Muscle layer of duodenum (tissue), 2 donors: ENCODE results near the gene TP73.

Source experiments
- H3K27ac ChIP-seq: one replicate; pipeline ENCODE4 v1.7.0; 2013; ENCODE audit warnings: mild to moderate bottlenecking, low read length
- H3K27me3 ChIP-seq: one replicate; pipeline ENCODE4 v1.7.0; 2013; ENCODE audit warnings: low read depth, mild to moderate bottlenecking, control low read depth, low read length
- H3K36me3 ChIP-seq, 2 donors: one replicate each; pipeline ENCODE4 v1.7.0; 2013; ENCODE audit warnings: low read length in 2 of 2, control low read depth in 1 of 2, mild to moderate bottlenecking in 1 of 2; ENCODE audit not compliant: insufficient read depth in 2 of 2, control insufficient read depth in 1 of 2
- H3K4me1 ChIP-seq, 2 donors: one replicate each; pipeline ENCODE4 v1.7.0; 2013; ENCODE audit warnings: low read length in 2 of 2, mild to moderate bottlenecking in 2 of 2, control low read depth in 1 of 2, moderate library complexity in 1 of 2; ENCODE audit not compliant: insufficient read depth in 2 of 2, control insufficient read depth in 1 of 2
- H3K4me3 ChIP-seq, 2 donors: one replicate each; pipeline ENCODE4 v1.7.0; 2013; ENCODE audit warnings: low read length in 2 of 2, low read depth in 1 of 2, mild to moderate bottlenecking in 1 of 2
- H3K9me3 ChIP-seq, 2 donors: one replicate each; pipeline ENCODE4 v1.7.0; 2013; ENCODE audit warnings: low read length in 2 of 2, control low read depth in 1 of 2, mild to moderate bottlenecking in 1 of 2; ENCODE audit not compliant: control insufficient read depth in 1 of 2
- donor health status: healthy.

The TP73 gene

DNA sequence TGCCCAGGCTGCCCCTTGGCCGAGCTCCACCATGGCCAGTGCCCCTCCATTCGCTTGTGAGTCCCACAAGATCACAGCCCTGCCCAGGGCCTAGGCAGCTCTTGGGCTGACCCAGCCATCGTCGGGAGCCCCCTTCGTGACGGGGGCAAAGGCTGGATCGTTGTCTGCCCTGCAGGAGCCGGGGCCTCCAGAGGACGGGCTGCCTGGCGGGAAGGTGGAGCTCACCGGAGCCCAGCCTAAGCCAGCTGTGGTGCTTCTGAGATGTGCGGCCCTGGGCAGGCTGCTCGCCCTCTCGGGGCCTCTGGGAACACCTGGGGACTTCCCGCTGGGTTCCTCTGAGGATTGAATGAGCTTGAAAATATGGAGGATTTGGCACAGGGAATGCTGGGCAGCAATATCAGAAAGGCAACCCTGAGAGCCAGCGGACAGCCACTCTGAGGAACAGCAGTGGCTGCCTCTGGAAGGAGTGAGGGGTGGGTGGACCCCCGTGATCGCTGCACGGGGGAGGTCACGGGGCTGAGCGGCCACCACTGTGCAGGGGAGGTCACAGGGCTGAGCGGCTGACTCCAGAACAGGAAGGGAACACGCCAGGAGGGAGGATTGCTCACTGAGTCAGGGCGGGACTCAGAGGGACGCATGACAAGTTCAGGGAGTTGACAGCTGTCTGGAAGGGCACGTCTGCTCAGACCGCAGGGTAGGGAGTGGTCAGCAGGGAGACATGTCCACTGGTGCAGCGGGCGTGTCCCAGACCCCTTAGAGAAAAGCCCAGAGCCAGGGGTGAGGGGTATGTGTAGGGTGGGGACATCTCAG, 19.3 kb downstream of the TP73 start:
- H3K4me1 ChIP-seq = no peaks in the 10 kb centered on the region
- H3K9me3 ChIP-seq = no peaks in the 10 kb centered on the region
- H3K36me3 ChIP-seq = no peaks in the 10 kb centered on the region
- H3K27ac ChIP-seq = no peak overlapping the region
- H3K27me3 ChIP-seq = no peaks in the 10 kb centered on the region
- H3K4me3 ChIP-seq = no peak overlapping the region

DNA sequence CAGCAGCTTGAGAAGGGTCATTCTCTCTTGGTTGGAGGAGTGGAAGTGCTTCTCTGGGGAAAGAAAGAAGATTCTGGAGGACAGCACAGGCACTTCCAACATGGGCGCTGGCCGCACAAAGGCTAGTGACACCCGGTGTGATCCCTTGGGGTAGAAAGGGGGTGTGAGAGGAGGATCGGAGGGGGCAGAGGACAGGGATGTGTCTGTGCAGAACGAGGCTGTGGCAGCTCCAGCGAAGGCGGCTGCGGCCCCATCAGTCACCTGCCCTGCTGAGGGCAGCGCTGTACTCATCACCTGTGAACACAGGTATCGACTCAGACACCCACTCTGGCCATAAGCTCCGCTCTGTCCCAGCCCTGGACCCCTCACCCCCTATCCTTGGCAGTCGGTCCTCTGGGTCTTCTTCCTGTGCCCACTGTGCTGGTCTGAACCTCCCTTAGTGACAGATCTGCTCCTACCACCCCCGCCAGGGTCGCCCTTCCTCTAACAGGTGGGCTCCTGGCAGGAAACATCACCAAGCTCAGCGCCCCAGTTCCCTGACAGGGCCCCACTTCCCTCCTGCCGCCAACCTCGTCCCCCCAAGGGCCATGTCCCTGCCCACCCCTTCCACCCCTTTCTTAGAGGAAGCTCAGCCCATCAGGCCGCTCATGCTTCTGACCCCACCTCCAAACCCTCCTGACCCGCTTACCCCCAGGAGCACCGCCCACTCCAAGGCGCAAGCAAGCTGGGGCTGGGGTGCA, 20.1 kb downstream of the TP73 start:
- Histone ChIP-seq H3K27ac (no peak overlapping the region), H3K4me1 (no peaks in the 10 kb centered on the region), H3K4me3 (no peak overlapping the region), H3K9me3 (no peaks in the 10 kb centered on the region), H3K36me3 (no peaks in the 10 kb centered on the region), H3K27me3 (no peaks in the 10 kb centered on the region)

DNA sequence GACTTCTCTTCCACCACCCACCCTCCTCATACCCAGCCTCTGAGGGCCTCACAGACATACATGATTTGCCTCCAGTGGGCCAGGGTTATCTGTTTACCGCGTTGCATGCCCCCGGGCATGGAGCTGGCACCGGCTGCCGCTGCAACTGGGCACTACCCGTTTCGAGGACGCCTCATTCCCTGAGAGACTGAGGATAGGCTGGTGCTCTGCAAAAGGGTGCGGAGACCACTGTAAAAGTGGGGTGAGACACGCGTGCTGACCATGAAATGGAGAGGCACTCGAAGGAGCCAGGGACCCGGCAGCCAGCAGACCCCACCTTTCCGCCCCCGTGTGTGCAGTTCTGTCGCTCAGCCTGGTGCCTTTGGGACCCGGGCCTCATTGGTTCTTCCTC, 20.6 kb downstream of the TP73 start:
- no peak overlapping the region for H3K4me3 ChIP-seq
- H3K9me3 ChIP-seq = no peaks in the 10 kb centered on the region
- no peaks in the 10 kb centered on the region for H3K36me3 ChIP-seq
- no peak overlapping the region for H3K27ac ChIP-seq
- no peaks in the 10 kb centered on the region for H3K27me3 ChIP-seq
- no peaks in the 10 kb centered on the region for H3K4me1 ChIP-seq

DNA sequence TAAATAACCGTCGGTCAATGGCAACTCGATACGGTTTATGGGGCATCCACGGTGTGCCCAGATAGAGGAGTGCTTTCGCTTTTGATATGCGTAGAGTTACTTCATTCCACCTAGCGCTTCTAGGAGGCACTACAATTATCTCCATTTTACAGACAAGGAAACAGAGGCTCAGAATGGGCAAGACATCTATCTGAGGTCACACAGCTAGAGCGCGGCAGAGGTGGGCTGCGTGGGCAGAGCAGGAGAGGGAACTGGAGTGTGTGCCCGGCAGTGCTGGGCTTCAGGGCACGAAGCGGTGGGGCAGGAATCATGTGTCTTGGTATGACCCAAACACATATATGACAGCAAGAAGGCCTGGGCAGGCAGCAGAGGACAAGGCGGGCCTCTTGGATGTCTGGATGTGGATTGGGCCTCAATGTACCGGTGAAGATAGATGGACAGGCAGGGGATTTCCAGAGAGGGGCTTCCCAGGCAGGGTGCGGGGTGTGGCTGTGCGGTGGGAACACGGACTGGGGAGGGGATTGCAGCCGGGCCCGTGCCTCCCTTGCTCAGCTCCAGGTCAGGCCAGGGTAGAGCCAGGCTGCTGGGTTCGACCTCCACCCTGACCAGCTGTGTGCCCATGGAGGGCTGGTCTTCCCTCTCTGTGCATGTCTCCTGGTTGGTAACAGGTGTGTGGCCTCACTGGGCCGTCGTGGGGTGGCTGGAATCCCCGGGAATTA, 21.2 kb downstream of the TP73 start:
- peaks cover 0 to 2% of the 10 kb centered on the region in 2 donors for H3K4me1 ChIP-seq
- no peaks in the 10 kb centered on the region for H3K9me3 ChIP-seq
- H3K27ac ChIP-seq = no peak overlapping the region
- H3K4me3 ChIP-seq = no peak overlapping the region
- H3K36me3 ChIP-seq = no peaks in the 10 kb centered on the region
- H3K27me3 ChIP-seq = no peaks in the 10 kb centered on the region

DNA sequence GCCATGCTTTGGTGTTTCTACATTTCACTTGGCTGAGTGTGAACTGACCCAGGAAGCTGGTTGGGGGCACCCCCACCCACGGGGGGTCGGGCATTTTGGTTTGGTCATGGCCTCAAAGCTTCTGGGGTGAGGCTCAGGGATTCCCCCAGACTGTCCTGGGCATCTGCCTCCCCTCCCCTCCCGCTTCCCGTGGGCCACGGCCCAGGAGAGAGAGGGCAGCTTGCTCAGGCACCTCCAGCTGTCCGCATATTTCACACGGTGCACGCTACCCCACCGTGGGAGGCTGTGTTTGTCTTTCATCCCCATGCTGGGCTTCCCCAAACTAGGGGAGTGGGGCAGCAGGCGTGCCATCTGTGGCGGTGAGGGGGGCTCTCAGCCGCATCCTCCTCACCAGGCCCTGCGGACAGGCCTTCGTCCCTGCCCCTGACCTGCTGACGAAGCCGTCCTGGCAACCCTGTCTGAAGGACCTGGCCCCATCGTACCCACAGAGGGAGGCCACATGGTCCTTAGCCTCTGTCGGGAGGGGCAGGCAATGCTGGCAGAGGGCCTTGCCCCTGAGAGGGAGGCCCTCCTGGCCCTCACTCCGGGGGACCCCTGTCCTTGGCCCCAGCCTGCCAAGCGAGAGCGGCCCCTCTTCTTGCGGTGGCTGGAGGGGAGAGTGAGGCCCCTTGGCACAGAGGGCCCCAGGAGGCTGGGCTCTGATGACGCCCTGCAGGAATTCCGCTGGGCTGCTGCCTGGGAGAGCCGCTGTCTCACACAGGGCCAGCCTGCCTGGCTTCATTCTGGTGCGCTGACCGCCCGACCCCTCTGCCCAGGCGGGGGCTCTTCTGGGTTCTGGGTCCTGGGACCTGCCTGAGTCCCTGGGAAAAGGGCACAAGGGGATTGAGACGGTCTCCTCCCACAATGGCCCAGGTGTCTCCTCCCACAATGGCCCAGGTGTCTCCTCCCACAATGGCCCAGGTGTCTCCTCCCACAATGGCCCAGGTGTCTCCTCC, 22.1 kb downstream of the TP73 start:
- Histone ChIP-seq H3K27ac (no peak overlapping the region), H3K36me3 (no peaks in the 10 kb centered on the region), H3K4me3 (no peak overlapping the region), H3K9me3 (no peaks in the 10 kb centered on the region), H3K27me3 (no peaks in the 10 kb centered on the region), H3K4me1 (peaks cover 0 to 6% of the 10 kb centered on the region in 2 donors)

DNA sequence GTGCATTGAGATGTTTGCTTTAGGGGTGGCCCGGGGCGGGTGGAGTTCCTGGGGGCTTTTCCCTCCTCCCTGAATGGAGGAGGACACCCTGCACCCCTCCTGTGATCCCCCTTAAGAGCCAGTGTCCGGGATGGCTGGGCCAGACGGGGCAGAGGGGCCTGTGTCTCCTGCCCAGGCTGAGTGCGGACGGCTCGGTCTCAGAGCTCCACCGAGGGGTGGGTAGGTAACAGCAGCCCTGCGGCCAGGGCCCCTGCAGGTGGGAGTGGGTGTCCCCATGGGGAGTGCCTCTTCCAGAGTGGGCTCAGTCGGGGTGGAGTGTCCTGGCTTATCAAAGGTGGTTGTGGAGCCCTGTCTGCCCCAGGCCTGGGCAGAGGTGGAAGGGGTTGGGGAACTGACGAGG, 23.1 kb downstream of the TP73 start:
- H3K27me3 ChIP-seq = no peaks in the 10 kb centered on the region
- H3K27ac ChIP-seq = no peak overlapping the region
- H3K4me3 ChIP-seq = no peak overlapping the region
- H3K4me1 ChIP-seq = peaks cover 0 to 6% of the 10 kb centered on the region in 2 donors
- H3K36me3 ChIP-seq = no peaks in the 10 kb centered on the region
- no peaks in the 10 kb centered on the region for H3K9me3 ChIP-seq

DNA sequence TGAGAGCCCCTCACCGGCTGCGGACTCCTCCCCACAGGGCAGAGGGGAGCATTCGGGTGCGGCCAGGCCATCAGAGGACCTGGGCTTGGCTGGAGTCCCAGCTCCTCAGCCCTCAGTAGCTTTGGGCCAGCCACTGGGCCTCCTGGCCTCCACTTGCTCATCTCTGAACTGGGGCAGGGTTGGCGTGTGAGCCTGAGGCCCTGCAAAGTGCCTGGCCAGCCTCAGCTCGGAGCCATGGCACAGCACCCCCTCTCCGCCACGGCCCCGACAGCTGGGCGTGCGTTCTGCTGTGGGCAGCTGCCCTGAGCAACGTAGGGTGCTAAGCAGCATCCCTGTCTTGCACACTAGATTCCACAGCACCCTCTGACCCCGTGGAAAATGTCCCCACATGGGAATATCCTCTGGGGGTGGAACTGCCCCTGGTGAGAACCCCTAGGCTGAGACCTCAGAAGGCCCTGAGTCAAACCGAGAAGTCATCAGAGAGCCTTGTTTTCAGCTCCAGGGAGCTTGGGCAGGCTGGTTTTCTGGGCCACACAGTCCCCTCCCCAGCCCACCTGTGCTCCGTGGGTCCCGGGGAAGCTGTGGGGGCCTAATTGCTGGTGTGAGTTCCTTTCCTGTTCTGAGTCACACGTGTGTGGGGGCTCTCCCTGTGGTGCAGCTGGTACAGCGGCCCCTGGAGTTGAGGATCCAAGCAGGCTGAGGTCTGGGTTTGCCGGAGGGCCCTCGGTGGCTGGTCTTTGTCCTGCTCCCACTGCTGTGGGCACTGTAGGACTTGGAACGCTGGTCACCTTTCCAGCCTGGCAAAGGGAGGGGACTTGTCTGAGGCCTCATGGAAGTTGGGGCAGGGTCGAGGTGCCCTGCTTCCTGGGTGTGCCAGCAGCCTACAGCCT, 24.5 kb downstream of the TP73 start:
- Histone ChIP-seq H3K36me3 (no peaks in the 10 kb centered on the region), H3K27ac (no peak overlapping the region), H3K4me3 (no peak overlapping the region), H3K9me3 (no peaks in the 10 kb centered on the region), H3K4me1 (peaks cover 0 to 6% of the 10 kb centered on the region in 2 donors), H3K27me3 (no peaks in the 10 kb centered on the region)

DNA sequence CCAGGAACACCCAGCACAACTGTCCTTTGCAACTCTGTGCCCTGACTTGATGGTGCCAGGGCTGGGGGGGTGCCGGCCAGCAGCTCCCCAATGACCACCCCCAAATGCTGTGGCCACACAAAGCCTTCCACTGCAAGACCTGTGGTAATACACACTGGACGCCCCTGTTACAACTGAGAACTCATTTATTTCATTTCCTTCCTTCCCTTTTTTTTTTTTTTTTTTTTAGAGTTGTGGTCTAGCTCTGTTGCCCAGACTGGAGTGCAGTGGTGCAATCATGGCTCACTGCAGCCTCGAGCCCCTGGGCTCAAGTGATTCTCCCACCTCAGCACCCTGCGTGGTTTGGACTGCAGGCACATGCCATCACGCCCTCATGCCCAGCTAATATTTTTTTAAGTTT, 25.2 kb downstream of the TP73 start:
- H3K9me3 ChIP-seq = no peaks in the 10 kb centered on the region
- no peak overlapping the region for H3K4me3 ChIP-seq
- H3K4me1 ChIP-seq = peaks cover 0 to 6% of the 10 kb centered on the region in 2 donors
- no peaks in the 10 kb centered on the region for H3K36me3 ChIP-seq
- no peak overlapping the region for H3K27ac ChIP-seq
- no peaks in the 10 kb centered on the region for H3K27me3 ChIP-seq

DNA sequence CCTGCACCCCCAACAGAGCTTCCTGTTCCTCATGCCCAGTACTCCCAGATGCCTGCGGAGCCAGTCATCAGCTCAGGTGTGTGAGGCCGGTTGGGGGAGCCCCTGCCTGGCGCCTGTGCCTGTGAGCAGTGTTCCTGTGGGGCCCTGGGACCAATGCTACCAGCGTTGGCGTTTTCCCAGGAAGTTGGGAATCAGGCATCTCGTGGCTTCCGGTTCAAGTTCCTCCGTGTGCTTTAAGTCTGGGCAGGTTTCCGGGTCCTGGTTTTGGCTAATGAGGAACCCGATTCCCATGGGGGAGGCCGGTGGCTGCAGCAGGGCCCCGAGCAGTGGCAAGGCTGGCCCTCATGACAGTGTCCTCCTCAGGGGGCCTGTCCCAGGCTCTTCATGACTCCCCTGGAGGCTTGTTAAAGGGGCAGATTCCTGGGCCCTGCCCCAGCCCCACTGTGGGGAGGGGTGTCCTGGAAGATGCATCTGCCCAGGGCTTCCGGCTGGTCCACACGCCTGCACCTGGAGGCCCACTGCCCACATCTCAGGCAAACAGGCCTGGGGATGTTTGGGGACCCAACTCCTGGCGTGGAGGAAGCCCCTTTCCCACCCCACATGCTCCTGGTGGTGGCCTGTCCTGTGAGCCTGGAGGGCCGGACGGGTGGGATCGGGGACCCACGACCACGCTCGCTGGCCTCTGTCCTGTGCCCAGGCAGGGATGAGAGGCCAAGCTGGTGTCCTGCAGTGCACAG, 26.2 kb downstream of the TP73 start:
- Histone ChIP-seq H3K27ac (no peak overlapping the region), H3K4me1 (peaks cover 0 to 6% of the 10 kb centered on the region in 2 donors), H3K27me3 (no peaks in the 10 kb centered on the region), H3K4me3 (no peak overlapping the region), H3K36me3 (no peaks in the 10 kb centered on the region), H3K9me3 (no peaks in the 10 kb centered on the region)
